WTC11 (cell line): Measurements from ENCODE around the gene DNAH11. TPM values are rescaled to one million over a fixed set of nuclear protein-coding genes. Genes with fewer than 3 reads are reported as not detected.

Source experiments
- ATAC-seq: fragments of 200-7000 bp; cut with Tn5 transposase; 2 replicates; pipeline ENCODE4 v1.10.0; 2021; ENCODE audit warnings: mild to moderate bottlenecking, moderate library complexity
- CTCF ChIA-PET: fragments of 300-600 bp; sonication (Branson Sonifier 250); formaldehyde crosslinking; loops from one replicate; lab custom pipeline; 2021; ENCODE audit warnings: antibody characterized with exemption; lab: Charles Lee
- POLR2A ChIA-PET: fragments of 350-600 bp; sonication (Branson Sonifier 250); formaldehyde crosslinking; loops from one replicate; lab custom pipeline; 2021; ENCODE audit warnings: antibody characterized with exemption; lab: Charles Lee
- DNase-seq: peaks from one replicate; pipeline ENCODE4 v3.0.0; 2021; ENCODE audit warnings: low spot score
- H3K27ac Mint-ChIP-seq: 2 replicates; pipeline ENCODE4 v1.8.0; 2021; ENCODE audit warnings: mixed read lengths
- H3K27me3 Mint-ChIP-seq: 2 replicates; pipeline ENCODE4 v1.8.0; 2021; ENCODE audit warnings: low read depth, mild to moderate bottlenecking, moderate library complexity, mixed read lengths
- H3K36me3 Mint-ChIP-seq: 2 replicates; pipeline ENCODE4 v1.8.0; 2021; ENCODE audit warnings: mixed read lengths
- H3K4me1 Mint-ChIP-seq: 2 replicates; pipeline ENCODE4 v1.8.0; 2022; ENCODE audit warnings: mixed read lengths
- H3K4me3 Mint-ChIP-seq: 2 replicates; pipeline ENCODE4 v1.8.0; 2021; ENCODE audit warnings: mild to moderate bottlenecking, moderate library complexity, mixed read lengths
- H3K9me3 Mint-ChIP-seq: 2 replicates; pipeline ENCODE4 v1.8.0; 2021; ENCODE audit warnings: mixed read lengths
- ESRRA ChIP-seq: sonication (generic); formaldehyde crosslinking; IDR thresholded peaks from 2 replicates; pipeline ENCODE4 v1.8.1; 2022; ENCODE audit warnings: mild to moderate bottlenecking, missing genetic modification reagents, borderline replicate concordance
- FOXK1 ChIP-seq: sonication (generic); formaldehyde crosslinking; IDR thresholded peaks from 2 replicates; pipeline ENCODE4 v1.8.0; 2022; ENCODE audit warnings: mild to moderate bottlenecking, moderate library complexity, missing genetic modification reagents
- IRF2 ChIP-seq: sonication (generic); formaldehyde crosslinking; IDR thresholded peaks from 2 replicates; pipeline ENCODE4 v1.8.0; 2022; ENCODE audit warnings: low read depth, missing genetic modification reagents, borderline replicate concordance
- MXD4 ChIP-seq: fragments of 250-450 bp; sonication (Bioruptor Pico); IDR thresholded peaks from 2 replicates; pipeline ENCODE4 v1.8.0; 2021; ENCODE audit warnings: mild to moderate bottlenecking, moderate library complexity, borderline replicate concordance
- NR2C2 ChIP-seq: sonication (generic); formaldehyde crosslinking; IDR thresholded peaks from 2 replicates; pipeline ENCODE4 v1.8.0; 2022; ENCODE audit warnings: mild to moderate bottlenecking, missing genetic modification reagents
- PRDM15 ChIP-seq: sonication (generic); formaldehyde crosslinking; IDR thresholded peaks from 2 replicates; pipeline ENCODE4 v1.8.0; 2022; ENCODE audit warnings: missing genetic modification reagents
- SP1 ChIP-seq: sonication (generic); formaldehyde crosslinking; conservative IDR thresholded peaks from 2 replicates; pipeline ENCODE4 v1.8.1; 2022; ENCODE audit warnings: missing genetic modification reagents
- TEAD1 ChIP-seq: sonication (generic); formaldehyde crosslinking; IDR thresholded peaks from 2 replicates; pipeline ENCODE4 v1.8.0; 2022; ENCODE audit warnings: mild to moderate bottlenecking, missing genetic modification reagents
- TEAD4 ChIP-seq: sonication (generic); formaldehyde crosslinking; IDR thresholded peaks from 2 replicates; pipeline ENCODE4 v1.8.0; 2022; ENCODE audit warnings: mild to moderate bottlenecking, missing genetic modification reagents
- TP53 ChIP-seq: sonication (generic); formaldehyde crosslinking; IDR thresholded peaks from 2 replicates; pipeline ENCODE4 v1.8.1; 2023; ENCODE audit warnings: mild to moderate bottlenecking, missing genetic modification reagents
- ZNF121 ChIP-seq: sonication (generic); formaldehyde crosslinking; IDR thresholded peaks from 2 replicates; pipeline ENCODE4 v1.8.0; 2023; ENCODE audit warnings: missing genetic modification reagents
- ZNF138 ChIP-seq: sonication (generic); formaldehyde crosslinking; conservative IDR thresholded peaks from 2 replicates; pipeline ENCODE4 v1.8.1; 2022; ENCODE audit warnings: mild to moderate bottlenecking, moderate library complexity, missing genetic modification reagents
- ZNF232 ChIP-seq: sonication (generic); formaldehyde crosslinking; IDR thresholded peaks from 2 replicates; pipeline ENCODE4 v1.8.0; 2022; ENCODE audit warnings: mild to moderate bottlenecking, missing genetic modification reagents
- ZNF532 ChIP-seq: fragments of 250-450 bp; sonication (Bioruptor Pico); IDR thresholded peaks from 2 replicates; pipeline ENCODE4 v1.9.0; 2021; ENCODE audit warnings: mild to moderate bottlenecking, borderline replicate concordance
- total RNA-seq: library from RNA; stranded (reverse); gene quantifications from 3 replicates; pipeline ENCODE4 v1.2.3, GENCODE V29; 2021
- TF ChIP-seq, protein P1 (sequence below): sonication (generic); formaldehyde crosslinking; IDR thresholded peaks from 2 replicates; pipeline ENCODE4 v1.8.1; 2022; ENCODE audit warnings: low read depth, missing genetic modification reagents, borderline replicate concordance
- TF ChIP-seq, protein P2 (sequence below): sonication (generic); formaldehyde crosslinking; IDR thresholded peaks from 2 replicates; pipeline ENCODE4 v1.8.1; 2023; ENCODE audit warnings: mild to moderate bottlenecking, missing genetic modification reagents
- TF ChIP-seq, protein P3 (sequence below): sonication (generic); formaldehyde crosslinking; IDR thresholded peaks from 2 replicates; pipeline ENCODE4 v1.8.1; 2023; ENCODE audit warnings: mild to moderate bottlenecking, missing genetic modification reagents, moderate library complexity
- TF ChIP-seq, protein P4 (sequence below): fragments of 250-450 bp; sonication (Bioruptor Pico); IDR thresholded peaks from 2 replicates; pipeline ENCODE4 v1.8.0; 2021; ENCODE audit warnings: mild to moderate bottlenecking
- TF ChIP-seq, protein P5 (sequence below): sonication (generic); formaldehyde crosslinking; IDR thresholded peaks from 2 replicates; pipeline ENCODE4 v1.8.0; 2023; ENCODE audit warnings: missing genetic modification reagents, mild to moderate bottlenecking, borderline replicate concordance

Gene DNAH11
- total RNA-seq, 1 experiment from 2014 or later, result 6.4 TPM

DNA sequence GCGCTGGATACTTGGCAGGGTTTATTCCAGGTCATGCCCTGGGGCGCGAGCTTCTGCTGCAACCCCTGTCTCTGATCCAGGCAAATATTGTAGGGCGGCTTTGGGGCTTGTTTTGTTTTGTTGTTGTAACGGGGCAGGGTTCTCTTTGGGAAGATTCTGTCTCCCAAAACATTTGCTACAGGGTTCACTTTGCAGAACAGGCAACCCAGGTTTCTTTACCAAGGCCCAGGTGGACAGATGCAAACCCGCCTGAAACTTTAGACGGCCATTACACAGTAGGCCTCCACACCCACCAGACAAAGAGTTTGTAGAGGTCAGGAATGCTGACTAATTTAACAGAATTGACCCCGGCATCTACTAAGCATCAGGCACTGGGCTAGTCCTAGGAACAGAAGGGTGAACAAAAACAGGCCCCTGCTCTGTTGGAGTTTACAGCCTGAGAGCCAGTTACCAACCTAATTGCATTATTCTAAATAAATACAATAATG is 403.4 kb downstream of the DNAH11 start (continued):
- TF ChIP-seq, protein P1, sequence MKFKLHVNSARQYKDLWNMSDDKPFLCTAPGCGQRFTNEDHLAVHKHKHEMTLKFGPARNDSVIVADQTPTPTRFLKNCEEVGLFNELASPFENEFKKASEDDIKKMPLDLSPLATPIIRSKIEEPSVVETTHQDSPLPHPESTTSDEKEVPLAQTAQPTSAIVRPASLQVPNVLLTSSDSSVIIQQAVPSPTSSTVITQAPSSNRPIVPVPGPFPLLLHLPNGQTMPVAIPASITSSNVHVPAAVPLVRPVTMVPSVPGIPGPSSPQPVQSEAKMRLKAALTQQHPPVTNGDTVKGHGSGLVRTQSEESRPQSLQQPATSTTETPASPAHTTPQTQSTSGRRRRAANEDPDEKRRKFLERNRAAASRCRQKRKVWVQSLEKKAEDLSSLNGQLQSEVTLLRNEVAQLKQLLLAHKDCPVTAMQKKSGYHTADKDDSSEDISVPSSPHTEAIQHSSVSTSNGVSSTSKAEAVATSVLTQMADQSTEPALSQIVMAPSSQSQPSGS (CRISPR knock-in tag), result no peak
- TF ChIP-seq, protein P2, sequence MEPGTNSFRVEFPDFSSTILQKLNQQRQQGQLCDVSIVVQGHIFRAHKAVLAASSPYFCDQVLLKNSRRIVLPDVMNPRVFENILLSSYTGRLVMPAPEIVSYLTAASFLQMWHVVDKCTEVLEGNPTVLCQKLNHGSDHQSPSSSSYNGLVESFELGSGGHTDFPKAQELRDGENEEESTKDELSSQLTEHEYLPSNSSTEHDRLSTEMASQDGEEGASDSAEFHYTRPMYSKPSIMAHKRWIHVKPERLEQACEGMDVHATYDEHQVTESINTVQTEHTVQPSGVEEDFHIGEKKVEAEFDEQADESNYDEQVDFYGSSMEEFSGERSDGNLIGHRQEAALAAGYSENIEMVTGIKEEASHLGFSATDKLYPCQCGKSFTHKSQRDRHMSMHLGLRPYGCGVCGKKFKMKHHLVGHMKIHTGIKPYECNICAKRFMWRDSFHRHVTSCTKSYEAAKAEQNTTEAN (CRISPR knock-in tag), result no peak
- TF ChIP-seq ZNF232 (CRISPR knock-in tag), result no peak
- TF ChIP-seq TP53, result no peak
- TF ChIP-seq, protein P3, sequence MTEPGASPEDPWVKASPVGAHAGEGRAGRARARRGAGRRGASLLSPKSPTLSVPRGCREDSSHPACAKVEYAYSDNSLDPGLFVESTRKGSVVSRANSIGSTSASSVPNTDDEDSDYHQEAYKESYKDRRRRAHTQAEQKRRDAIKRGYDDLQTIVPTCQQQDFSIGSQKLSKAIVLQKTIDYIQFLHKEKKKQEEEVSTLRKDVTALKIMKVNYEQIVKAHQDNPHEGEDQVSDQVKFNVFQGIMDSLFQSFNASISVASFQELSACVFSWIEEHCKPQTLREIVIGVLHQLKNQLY (CRISPR knock-in tag), result no peak
- TF ChIP-seq TEAD4 (CRISPR knock-in tag), result no peak
- no peak for TF ChIP-seq FOXK1
- no peak for TF ChIP-seq ZNF138
- no peak for TF ChIP-seq ESRRA
- no peak for TF ChIP-seq PRDM15
- TF ChIP-seq SP1 (CRISPR knock-in tag), result no peak

GRCh38 chr7:21947056-21947455 is 404.2 kb downstream of the DNAH11 start:
- Mint-ChIP-seq H3K27ac (no peak overlapping the region), H3K36me3 (no peaks in the 10 kb centered on the region), H3K27me3 (no peaks in the 10 kb centered on the region), H3K4me3 (no peak overlapping the region), H3K9me3 (no peaks in the 10 kb centered on the region), H3K4me1 (peaks cover 38% of the 10 kb centered on the region)
- ChIA-PET CTCF (no interaction called here), POLR2A (no interaction called here)
- DNase-seq, result no peak
- no peak for ATAC-seq
- TF ChIP-seq IRF2 (no peak), NR2C2 (CRISPR knock-in tag) (no peak), MXD4 (CRISPR knock-in tag) (no peak), ZNF532 (CRISPR knock-in tag) (no peak), ZNF121 (CRISPR knock-in tag) (no peak), TEAD1 (CRISPR knock-in tag) (no peak)
- TF ChIP-seq, protein P4, sequence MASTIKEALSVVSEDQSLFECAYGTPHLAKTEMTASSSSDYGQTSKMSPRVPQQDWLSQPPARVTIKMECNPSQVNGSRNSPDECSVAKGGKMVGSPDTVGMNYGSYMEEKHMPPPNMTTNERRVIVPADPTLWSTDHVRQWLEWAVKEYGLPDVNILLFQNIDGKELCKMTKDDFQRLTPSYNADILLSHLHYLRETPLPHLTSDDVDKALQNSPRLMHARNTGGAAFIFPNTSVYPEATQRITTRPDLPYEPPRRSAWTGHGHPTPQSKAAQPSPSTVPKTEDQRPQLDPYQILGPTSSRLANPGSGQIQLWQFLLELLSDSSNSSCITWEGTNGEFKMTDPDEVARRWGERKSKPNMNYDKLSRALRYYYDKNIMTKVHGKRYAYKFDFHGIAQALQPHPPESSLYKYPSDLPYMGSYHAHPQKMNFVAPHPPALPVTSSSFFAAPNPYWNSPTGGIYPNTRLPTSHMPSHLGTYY (CRISPR knock-in tag), result no peak
- TF ChIP-seq, protein P5, sequence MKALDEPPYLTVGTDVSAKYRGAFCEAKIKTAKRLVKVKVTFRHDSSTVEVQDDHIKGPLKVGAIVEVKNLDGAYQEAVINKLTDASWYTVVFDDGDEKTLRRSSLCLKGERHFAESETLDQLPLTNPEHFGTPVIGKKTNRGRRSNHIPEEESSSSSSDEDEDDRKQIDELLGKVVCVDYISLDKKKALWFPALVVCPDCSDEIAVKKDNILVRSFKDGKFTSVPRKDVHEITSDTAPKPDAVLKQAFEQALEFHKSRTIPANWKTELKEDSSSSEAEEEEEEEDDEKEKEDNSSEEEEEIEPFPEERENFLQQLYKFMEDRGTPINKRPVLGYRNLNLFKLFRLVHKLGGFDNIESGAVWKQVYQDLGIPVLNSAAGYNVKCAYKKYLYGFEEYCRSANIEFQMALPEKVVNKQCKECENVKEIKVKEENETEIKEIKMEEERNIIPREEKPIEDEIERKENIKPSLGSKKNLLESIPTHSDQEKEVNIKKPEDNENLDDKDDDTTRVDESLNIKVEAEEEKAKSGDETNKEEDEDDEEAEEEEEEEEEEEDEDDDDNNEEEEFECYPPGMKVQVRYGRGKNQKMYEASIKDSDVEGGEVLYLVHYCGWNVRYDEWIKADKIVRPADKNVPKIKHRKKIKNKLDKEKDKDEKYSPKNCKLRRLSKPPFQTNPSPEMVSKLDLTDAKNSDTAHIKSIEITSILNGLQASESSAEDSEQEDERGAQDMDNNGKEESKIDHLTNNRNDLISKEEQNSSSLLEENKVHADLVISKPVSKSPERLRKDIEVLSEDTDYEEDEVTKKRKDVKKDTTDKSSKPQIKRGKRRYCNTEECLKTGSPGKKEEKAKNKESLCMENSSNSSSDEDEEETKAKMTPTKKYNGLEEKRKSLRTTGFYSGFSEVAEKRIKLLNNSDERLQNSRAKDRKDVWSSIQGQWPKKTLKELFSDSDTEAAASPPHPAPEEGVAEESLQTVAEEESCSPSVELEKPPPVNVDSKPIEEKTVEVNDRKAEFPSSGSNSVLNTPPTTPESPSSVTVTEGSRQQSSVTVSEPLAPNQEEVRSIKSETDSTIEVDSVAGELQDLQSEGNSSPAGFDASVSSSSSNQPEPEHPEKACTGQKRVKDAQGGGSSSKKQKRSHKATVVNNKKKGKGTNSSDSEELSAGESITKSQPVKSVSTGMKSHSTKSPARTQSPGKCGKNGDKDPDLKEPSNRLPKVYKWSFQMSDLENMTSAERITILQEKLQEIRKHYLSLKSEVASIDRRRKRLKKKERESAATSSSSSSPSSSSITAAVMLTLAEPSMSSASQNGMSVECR (CRISPR knock-in tag), result no peak
